ENCODE data around the gene CDC37L1.
"Not testable (repeated sequence)": the region's sequence is repeated elsewhere in the genome, so short reads cannot be mapped to it uniquely, and the experiment has no call there.

Gene CDC37L1

DNA sequence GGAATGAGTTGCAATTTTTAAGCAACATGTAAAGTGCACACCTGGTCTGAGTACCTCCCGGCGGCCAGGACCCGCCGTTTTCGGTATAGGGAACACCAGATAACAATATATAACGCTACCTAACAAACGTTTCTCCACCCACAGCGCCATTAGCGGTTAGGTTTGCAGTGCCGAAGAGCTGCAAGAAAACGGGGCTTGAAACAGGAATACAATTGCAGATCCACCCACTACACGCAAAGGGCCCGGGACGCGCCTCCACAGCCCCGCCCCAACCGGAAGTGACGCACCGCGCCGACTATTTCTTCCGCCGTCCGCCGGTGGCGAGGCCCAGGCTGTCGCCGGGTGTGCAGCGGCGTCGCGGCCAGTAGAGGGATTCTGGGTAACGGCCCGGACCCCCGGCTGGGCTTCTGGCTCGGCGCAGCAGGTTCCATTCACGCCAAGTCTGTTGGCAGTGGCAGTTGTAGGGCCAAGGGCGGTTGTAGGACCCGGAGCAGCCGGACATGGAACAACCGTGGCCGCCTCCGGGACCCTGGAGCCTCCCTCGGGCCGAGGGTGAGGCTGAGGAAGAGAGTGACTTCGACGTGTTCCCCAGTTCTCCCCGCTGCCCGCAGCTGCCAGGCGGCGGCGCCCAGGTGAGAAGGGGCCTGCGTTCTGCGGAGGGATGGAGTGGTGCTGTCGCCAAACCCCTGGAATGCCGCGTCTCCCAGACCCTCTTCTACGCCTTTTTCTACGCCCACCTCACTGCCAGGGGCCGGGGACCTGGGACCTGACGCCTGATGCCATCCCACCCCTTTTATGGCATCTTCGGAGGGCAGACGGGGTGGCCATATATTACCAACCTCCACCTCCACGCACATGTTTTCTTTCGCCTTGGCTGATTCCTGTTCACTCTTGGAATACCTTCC, at the start of gene CDC37L1:
CDC37L1 (plus strand) TSS at position 302 of the 905 bp plus-strand sequence; CDS start at position 501, 199 bp downstream.
- DNase-seq, result peak; percentile 99

DNA sequence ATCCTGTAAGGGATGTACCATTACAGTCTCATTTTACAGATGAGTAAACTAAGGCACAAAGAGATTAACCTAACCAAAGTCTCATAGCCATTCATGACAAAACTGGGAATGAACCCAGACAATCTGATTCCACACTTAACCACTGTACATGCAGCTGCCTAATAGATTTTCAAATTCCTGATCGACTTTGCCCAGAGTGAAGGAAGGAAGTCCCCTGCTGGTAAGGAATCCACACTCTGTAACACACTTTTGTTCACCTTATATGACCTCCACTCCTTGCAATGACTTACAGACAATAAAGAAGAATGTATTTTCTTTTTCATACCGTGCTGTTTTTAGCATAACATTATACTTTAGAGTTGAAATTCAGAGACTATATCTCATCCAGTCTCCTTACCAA, 48.5 kb upstream of the CDC37L1 start:
- no peak for DNase-seq

DNA sequence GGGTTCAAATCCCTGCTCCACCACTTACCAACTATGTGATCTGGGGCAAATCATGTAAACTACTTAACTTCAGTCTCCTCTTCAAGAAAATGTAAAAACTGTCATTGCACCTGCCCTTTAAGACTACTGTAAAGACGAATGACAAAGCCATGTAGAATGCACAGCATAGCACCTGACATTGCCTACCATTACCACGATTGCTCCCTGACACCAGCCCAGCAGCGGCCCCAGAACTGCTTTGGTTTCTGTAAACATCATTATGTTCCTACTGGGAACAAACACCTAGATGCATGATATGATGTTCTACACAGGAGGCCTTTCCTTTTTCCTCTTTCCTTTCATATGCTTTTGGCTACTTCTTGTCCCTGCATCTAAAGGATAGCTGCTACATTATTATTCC, 40.4 kb upstream of the CDC37L1 start:
- DNase-seq, result no peak

DNA sequence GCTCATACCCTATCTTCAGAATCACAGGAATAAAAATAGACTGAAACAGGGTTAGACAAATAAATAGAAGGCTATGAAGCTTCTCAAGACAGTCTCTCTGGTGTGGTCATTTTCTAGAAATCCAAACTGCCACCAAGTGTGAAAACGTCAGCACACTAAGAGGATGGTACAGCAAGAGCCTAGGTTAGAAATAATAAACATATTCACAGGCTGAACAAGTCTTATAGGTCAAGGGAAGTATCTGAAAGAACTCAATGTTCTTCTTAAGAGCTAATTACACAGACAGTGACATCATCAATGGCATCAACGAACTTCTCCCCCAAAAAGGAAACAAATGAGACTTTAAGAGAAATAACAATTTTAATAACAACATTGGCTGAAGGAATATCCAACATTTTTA, 39.9 kb upstream of the CDC37L1 start:
- DNase-seq, result no peak

DNA sequence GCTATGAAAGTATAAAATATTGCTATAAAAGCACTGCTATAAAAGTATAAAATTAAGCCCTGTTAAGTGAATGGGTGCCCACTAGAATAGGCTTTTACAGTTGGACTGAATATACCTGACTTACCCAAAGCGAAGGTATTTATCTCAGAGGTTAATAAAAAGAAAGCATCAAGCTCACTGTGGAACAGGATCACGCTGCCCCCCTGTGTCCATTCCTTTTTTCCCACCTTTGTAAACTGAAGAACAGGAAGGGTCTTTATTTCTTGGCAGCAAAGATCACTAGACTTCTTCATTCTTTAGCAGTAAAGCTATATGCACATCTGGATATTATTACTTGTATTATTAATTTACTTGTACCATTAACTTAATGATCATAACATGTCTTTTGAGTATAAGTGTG, 39.3 kb upstream of the CDC37L1 start:
- DNase-seq, result peak; percentile 34

DNA sequence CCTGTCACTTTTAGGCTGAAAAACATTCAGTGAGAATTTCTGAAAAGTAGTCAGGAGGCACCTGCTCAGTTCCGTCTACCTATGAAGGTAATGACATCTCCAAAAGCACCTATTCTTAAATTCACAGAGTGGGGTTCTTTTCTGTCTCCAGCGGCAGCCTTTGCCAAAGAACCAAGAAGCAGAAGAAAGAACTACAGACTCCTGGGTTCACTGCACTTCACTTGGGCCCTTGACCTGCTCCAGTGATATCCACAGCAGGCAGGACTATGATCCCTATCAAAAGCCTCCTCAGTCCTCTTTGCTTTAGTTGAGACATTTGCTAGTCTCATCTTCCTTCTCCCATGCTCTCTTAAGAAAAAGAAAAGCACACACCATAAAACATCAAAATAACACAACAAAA, 37.0 kb upstream of the CDC37L1 start:
- no peak for DNase-seq

DNA sequence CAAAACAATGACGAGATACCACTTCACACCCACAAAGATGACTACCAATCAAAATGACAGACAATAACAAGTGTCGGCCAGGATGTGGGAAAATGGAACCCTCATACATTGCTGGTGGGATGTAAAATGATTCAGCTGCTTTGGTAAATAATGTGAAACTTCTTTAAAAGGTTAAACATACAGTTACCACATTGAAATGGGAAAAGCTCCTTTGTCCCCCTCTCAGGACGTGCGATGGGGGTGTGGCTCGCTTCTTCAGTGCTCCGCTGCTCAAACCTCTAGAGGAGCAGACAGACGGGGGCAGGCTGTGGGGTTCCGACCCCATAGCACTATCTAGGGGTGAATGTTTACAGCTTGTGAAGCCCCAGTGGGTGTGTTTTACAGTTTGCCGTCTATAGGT, 25.3 kb upstream of the CDC37L1 start:
- no peak for DNase-seq

DNA sequence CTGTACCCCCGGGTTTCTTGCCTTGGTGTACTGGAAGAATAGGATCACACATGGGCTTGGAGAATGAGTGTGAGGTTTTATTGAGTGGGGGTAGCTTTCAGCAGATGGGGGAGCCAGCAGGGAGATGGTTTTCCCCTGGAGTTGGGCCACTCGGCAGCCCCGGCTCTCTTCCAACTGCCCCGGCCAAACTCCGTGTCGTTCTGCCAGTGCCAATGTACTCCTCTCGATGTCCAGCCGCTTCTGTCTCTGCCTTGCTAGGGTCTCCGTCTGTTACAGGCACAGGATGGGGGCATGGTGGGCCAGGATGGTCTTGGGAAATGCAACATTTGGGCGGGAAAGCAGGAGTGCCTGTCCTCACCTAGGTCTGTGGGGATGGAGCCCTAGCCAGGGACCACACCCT, 24.8 kb upstream of the CDC37L1 start:
- no peak for DNase-seq

DNA sequence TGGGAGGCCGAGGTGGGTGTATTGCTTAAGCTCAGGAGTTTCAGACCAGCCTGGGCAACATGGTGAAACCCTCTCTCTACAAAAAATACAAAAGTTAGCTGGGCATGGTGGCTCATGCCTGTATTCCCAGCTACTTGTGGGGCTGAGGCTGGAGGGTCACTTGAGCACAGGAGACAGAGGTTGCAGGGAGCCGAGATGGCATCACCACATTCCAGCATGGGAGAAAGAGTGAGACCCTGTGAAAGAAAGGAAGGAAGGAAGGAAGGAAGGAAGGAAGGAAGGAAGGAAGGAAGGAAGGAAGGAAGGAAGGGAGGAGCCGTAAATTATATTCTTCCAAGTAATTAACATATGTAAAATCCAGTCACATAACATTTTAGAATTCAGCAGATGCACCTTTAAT, 23.2 kb upstream of the CDC37L1 start:
- not testable (repeated sequence) for DNase-seq

DNA sequence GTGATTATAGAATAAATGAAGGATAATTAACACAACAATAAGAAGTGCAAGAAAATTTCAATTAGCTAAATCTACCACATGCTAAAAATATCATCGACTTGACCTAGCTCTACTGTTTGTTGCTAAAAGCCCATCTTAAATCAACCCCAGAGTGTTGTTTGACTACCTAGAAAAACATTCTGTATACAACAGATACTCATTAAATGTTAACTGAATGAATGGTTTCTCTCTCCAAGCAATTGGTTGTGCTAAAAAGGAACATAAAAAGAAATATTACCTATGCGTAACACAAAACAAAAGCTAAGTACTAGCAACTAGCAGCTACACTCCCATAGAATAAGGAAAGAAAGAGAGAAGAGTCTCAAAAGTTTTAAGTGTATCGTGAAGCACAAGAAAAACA, 22.7 kb upstream of the CDC37L1 start:
- no peak for DNase-seq

DNA sequence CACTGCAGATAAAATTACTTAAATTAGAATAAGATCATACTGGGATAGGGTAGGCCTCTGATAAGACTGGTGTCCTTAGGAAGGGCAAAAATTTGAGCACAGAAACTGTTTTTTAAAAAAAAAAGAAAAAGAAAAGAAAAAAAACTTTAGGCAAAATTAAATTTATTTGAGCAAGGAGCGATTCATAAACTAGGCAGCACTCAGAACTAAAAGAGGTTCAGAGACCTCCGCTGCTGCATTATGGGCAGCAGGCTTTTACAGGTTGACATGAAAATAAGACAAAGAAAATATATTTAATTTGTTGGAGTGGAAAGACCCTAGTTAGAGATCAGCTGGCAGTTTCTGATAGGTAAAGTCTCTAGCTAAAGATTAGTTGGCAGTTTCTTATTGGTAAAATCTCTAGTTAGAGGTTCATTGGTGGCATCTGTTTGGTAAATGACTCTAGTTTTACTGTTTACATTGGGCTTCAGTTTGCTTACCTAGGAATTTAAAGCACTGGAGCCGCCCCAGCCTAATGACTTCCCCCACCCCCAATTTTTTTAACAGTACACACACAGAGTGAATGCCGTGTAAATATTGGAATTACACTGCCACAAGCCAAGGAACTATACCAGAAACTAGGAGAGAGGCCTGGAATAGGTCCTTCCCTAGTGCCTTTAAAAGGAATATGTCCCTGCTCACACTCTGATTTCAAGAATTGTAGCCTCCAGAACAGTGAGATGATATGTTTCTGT, 21.8 kb upstream of the CDC37L1 start:
- DNase-seq, result no peak

DNA sequence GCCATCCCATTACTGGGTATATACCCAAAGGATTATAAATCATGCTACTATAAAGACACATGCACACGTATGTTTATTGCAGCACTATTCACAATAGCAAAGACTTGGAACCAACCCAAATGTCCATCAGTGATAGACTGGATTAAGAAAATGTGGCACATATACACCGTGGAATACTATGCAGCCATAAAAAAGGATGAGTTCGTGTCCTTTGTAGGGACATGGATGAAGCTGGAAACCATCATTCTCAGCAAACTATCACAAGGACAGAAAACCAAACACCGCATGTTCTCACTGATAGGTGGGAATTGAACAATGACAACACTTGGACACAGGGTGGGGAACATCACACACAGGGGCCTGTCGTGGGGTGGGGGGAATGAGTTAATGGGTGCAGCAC, 18.7 kb upstream of the CDC37L1 start:
- DNase-seq, result not testable (repeated sequence)

DNA sequence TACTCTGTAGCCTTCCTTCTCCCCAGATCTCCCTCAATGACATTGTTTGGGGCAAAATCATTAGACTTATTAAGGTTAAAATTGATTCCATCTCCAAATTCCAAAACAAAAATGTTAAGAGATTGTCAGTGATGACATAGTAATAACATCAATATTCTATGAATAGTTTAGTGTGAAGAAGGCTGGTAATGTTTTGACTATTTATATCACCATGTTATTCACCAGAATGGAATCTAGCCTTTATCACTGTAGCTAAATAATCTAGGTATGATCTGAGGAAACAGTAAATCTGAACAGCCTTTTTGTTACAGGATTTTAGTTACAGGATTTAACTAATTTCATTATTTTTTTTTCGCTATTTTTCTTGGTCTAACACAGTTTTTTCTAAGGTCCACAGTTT, 18.2 kb upstream of the CDC37L1 start:
- DNase-seq, result no peak

DNA sequence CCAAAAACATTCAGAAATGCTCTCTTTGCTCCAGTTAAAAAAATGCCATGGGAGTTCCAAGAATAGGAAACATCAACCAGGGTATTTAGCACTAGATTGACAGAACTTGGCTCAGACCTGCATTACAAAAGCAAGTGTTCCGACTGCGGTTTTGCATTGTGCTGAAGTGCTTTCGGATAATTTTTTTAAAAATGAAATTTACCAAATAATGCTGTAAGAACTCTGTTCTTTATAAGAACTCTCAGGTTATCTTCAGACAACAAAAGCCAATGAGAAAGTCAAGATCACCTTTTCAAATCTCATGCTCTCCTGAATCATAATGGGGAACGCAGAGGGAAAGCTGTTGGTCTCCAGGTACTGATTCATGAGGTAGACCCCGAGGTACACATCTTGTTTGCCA, 17.8 kb upstream of the CDC37L1 start:
- DNase-seq, result no peak

DNA sequence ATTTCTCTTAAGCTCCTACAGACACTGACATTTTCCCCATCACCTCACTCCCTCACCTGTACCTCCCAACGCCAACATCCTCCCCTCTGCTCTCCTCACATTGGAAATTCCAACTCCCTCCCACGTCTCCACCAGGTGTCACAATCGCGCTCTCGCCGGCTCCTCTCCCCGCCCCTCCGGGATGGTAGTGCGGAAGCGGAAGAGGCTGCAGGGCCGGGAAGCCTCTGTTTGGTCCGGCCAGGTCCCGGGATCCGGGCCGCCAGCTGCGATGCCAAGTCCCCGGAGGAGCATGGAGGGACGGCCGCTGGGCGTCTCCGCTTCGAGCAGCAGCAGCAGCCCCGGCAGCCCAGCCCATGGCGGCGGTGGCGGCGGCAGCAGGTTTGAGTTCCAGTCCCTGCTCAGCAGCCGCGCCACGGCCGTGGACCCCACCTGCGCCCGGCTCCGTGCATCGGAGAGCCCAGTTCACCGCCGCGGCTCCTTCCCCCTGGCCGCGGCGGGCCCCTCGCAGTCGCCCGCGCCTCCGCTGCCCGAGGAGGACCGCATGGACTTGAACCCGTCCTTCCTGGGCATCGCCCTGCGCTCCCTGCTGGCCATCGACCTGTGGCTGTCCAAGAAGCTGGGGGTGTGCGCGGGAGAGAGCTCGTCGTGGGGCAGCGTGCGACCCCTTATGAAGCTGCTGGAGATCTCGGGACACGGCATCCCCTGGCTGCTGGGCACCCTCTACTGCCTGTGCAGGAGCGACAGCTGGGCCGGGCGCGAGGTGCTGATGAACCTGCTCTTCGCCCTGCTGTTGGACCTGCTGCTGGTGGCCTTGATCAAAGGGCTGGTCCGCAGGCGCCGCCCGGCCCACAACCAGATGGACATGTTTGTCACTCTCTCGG, 17.0 kb upstream of the CDC37L1 start, which contains the start of gene PLPP6:
PLPP6 (plus strand) TSS at position 187 of the 881 bp plus-strand sequence; CDS start at position 269, 82 bp downstream.
- peak; percentile 86 for DNase-seq

DNA sequence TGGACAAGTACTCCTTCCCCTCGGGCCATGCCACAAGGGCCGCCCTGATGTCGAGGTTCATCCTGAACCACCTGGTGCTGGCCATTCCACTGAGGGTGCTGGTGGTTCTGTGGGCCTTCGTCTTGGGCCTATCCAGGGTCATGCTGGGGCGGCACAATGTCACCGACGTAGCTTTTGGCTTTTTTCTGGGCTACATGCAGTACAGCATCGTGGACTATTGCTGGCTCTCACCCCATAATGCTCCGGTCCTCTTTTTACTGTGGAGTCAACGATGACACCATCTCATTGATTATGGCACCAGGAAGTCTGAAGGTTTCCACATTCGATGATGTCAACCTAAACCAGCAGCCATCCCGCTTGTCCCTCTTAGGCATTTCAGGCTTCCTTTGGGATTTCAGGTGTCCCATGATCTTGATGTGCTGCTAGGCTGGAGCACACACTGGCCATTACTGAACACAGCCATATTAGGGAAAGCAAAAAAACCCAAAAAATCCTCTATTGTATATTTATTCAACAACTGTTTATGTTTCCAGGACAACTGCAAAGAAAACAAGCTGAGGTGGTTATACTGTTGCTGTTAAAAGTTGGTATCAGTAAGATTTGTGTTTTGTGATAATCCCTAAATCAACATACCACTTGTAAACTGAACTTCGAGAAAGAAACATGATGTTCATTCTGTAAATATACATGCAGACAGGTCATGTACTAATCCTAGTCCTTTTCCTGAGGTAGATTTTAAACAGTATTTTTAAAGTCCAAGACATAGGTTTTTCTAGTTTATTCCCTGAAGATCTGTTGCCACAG, 16.2 kb upstream of the CDC37L1 start:
- DNase-seq, result peak; percentile 8

DNA sequence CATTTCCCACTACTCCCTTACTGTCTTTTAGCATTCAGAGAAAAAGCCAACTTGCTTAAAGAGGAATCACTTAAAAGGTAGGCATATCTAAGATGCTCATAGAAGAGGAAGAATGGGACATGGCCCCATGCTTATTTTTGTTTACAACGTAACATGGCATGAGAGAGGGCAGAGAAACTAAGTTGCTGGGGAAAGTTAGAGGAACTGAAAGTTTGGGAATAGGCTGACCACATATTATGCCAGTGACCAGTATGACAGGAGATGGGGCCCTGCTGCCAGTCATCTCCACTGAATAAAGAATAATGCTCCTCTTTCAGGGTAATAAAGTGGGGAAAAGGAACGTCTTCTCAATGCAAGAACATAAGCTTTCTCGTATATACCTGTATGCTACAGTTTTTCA, 15.4 kb upstream of the CDC37L1 start:
- no peak for DNase-seq

DNA sequence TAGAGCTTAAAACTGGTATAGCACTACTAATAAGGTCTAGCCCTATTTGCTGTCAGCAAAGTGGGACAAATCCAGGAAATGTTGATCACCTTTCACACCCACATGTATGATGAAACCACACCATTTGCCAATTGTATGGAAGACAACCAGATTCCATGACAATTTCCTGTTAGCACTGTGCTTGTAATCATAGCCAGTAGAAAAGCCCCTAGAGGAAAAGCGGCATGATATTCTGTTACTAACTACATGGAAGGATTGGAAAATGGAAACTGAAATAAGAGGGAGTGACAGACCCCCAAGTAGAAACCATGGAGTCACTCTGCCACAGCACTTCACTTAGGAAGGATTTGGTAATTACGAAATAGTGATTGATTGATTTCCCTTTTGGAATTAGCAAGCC, 14.0 kb upstream of the CDC37L1 start:
- DNase-seq, result no peak

DNA sequence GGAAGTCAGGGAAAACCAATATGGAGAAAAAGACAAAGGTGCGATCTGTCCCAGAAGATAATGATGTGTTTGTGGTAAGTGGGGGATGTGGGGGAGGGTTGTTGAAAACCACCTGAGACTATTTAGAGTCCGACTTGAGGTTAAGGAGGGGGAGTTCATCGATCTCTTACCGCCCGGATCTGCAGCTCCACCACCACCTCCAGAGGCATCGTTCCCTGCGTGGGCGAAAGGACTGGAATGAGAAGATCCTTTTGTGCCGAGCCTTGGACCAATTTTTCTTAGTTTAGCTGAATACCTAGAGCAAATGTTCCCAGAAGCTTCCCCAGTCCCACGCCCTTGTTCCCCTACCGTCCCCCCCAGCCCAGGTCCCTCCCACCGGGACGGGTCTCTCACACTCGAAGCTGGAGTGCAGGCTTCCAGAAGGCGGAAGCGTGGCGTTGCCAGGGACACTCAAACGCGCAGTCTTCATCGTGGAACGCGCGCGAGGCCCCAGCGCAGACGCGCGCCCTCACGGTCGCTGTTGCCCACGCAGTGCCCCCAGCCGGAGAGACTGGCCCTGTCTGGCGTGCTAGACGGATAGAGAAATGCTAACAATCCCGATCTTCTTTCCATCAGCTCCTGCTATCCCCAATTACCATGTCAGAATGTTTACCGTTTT, 13.2 kb upstream of the CDC37L1 start, which contains the start of gene SPATA6L:
SPATA6L (minus strand) TSS at position 439 of the 658 bp plus-strand sequence; CDS start at position 209, 230 bp downstream.
- peak; percentile 62 for DNase-seq

DNA sequence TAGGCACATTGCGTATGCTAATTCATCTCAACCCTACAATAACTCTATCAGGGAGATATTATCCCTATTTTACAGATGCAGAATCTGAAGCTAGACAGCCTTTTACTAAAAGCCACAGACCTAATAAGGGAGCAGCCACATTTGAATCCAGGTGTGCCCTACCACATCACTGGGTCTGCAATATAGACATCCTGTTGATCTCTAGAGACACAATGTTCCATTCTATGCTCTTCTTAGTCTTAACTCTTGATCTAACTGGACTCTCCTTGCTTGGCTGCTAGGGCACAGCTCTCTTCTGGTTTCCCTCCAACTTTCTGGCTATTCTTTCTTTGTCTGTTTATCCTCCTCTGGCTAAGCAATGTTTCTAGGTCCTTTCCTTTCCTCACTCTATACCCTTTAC, 11.7 kb upstream of the CDC37L1 start:
- no peak for DNase-seq

DNA sequence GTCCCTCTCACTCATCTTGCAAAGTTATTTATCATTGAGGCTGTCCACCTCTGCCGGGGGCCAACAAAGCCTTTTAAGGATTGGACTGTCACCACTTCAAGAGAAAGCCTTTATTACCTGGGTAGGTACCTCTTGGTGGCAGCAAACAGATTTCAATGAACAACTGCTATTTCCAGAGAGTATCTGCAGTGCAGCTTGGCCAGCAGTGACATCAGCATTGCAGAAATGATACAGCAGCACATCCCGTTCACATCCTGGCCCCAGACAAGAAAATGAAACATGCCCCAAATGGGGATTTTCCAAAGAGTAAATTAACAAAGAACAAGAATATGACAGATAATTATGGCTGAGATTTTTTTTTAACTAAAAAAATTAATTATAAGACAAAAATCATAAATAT, 10.8 kb upstream of the CDC37L1 start:
- DNase-seq, result no peak

Data from stimulated activated CD4-positive, alpha-beta T cell treated with anti-CD3 and anti-CD28 coated beads, Interleukin-15, amount 100 ng/mL, for 24 hours (primary cell).